Liver (tissue), 9 donors: Measurements from ENCODE around the gene ZBTB8B. TPM values are rescaled to one million over a fixed set of nuclear protein-coding genes. Genes with fewer than 3 reads are reported as not detected.

Experiments
- DNase-seq: peaks from one replicate; pipeline ENCODE4 v3.0.0-alpha.2; 2017; ENCODE audit warnings: low spot score
- H3K27ac ChIP-seq, 2 donors: one replicate each; pipeline ENCODE4 v1.7.0; 2013; ENCODE audit warnings: inconsistent platforms in 2 of 2, low read length in 2 of 2, control low read depth in 1 of 2, low read depth in 1 of 2, mild to moderate bottlenecking in 1 of 2
- H3K27me3 ChIP-seq, 4 donors: one replicate each; pipeline versions ENCODE4 v1.6.1 to v1.7.0; 2013; ENCODE audit warnings: low read length in 3 of 4, inconsistent platforms in 1 of 4, mild to moderate bottlenecking in 1 of 4, moderate library complexity in 1 of 4; ENCODE audit not compliant: control insufficient read depth in 4 of 4, insufficient read depth in 4 of 4
- H3K36me3 ChIP-seq, 4 donors: one replicate each; pipeline versions ENCODE4 v1.6.1 to v1.7.0; 2013; ENCODE audit warnings: low read length in 3 of 4, mild to moderate bottlenecking in 3 of 4, low read depth in 1 of 4, moderate library complexity in 1 of 4; ENCODE audit not compliant: control insufficient read depth in 4 of 4, insufficient read depth in 3 of 4
- H3K4me1 ChIP-seq, 4 donors: one replicate each; pipeline versions ENCODE4 v1.6.1 to v1.7.0; 2013; ENCODE audit warnings: low read length in 3 of 4, mild to moderate bottlenecking in 3 of 4, moderate library complexity in 1 of 4; ENCODE audit not compliant: control insufficient read depth in 4 of 4, insufficient read depth in 4 of 4
- H3K4me3 ChIP-seq, 3 donors: one replicate each; pipeline versions ENCODE4 v1.6.1 to v1.7.0; 2013; ENCODE audit warnings: low read length in 3 of 3, control low read depth in 1 of 3, low read depth in 1 of 3, mild to moderate bottlenecking in 1 of 3
- H3K9ac ChIP-seq, 2 donors: one replicate each; pipeline ENCODE4 v1.7.0; 2013; ENCODE audit warnings: low read length in 2 of 2, mild to moderate bottlenecking in 2 of 2, moderate library complexity in 2 of 2, control low read depth in 1 of 2, low read depth in 1 of 2
- H3K9me3 ChIP-seq, 4 donors: one replicate each; pipeline versions ENCODE4 v1.6.1 to v1.7.0; 2013; ENCODE audit warnings: low read length in 3 of 4; ENCODE audit not compliant: control insufficient read depth in 4 of 4
- ATF3 ChIP-seq: IDR thresholded peaks from 2 replicates; pipeline ENCODE4 v1.6.1; 2016; ENCODE audit warnings: antibody characterized with exemption
- CTCF ChIP-seq: fragments of 150-350 bp; IDR thresholded peaks from 2 replicates; pipeline ENCODE4 v1.5.1; 2017; ENCODE audit warnings: improper control_type of control experiment, low read depth, low read length; ENCODE audit not compliant: missing input control
- EGR1 ChIP-seq, 2 donors: IDR thresholded peaks; 2 replicates each; pipeline ENCODE4 v1.6.1; 2016 to 2018; ENCODE audit warnings: antibody characterized with exemption in 2 of 2, low read depth in 2 of 2
- FOXA1 ChIP-seq: IDR thresholded peaks from 2 replicates; pipeline ENCODE4 v1.6.1; 2016; ENCODE audit warnings: antibody characterized with exemption
- FOXA2 ChIP-seq: IDR thresholded peaks from 2 replicates; pipeline ENCODE4 v1.6.1; 2016; ENCODE audit warnings: antibody characterized with exemption
- GABPA ChIP-seq, 2 donors: IDR thresholded peaks in 1 of 2; conservative IDR thresholded peaks in 1 of 2; 2 replicates each; pipeline ENCODE4 v1.6.1; 2016; ENCODE audit warnings: antibody characterized with exemption in 2 of 2, mild to moderate bottlenecking in 1 of 2, moderate library complexity in 1 of 2
- HNF4A ChIP-seq, 2 donors: conservative IDR thresholded peaks; 2 replicates each; pipeline ENCODE4 v1.6.1; 2016; ENCODE audit warnings: antibody characterized with exemption in 2 of 2, mild to moderate bottlenecking in 2 of 2
- HNF4G ChIP-seq: IDR thresholded peaks from 2 replicates; pipeline ENCODE4 v1.6.1; 2016; ENCODE audit warnings: antibody characterized with exemption
- JUND ChIP-seq, 2 donors: IDR thresholded peaks; 2 replicates each; pipeline ENCODE4 v1.6.1; 2016; ENCODE audit warnings: antibody characterized with exemption in 2 of 2
- MAX ChIP-seq: IDR thresholded peaks from 2 replicates; pipeline ENCODE4 v1.6.1; 2016; ENCODE audit warnings: antibody characterized with exemption
- NR2F2 ChIP-seq: IDR thresholded peaks from 2 replicates; pipeline ENCODE4 v1.6.1; 2016; ENCODE audit warnings: antibody characterized with exemption
- RAD21 ChIP-seq, 2 donors: IDR thresholded peaks; 2 replicates each; pipeline ENCODE4 v1.6.1; 2016; ENCODE audit warnings: antibody characterized with exemption in 2 of 2, mild to moderate bottlenecking in 2 of 2
- RXRA ChIP-seq, 2 donors: IDR thresholded peaks; 2 replicates each; pipeline ENCODE4 v1.6.1; 2017 to 2018; ENCODE audit warnings: antibody characterized with exemption in 2 of 2, mild to moderate bottlenecking in 1 of 2
- TAF1 ChIP-seq: conservative IDR thresholded peaks from 2 replicates; pipeline ENCODE4 v1.6.1; 2016; ENCODE audit warnings: antibody characterized with exemption, mild to moderate bottlenecking
- YY1 ChIP-seq: IDR thresholded peaks from 2 replicates; pipeline ENCODE4 v1.6.1; 2016; ENCODE audit warnings: antibody characterized with exemption, mild to moderate bottlenecking
- WGBS: extraction: QIAGEN DNeasy Blood & Tissue Kit; methylation state at CpG from one replicate; pipeline ENCODE4 v1.1.7; 2013; 5-methylcytosine and 5-hydroxymethylcytosine counted together
- polyA plus RNA-seq, 2 donors: library from polyadenylated mRNA; stranded (reverse) in 1 of 2; unstranded in 1 of 2; fragments of 200-250 nt in 1 of 2; fragments of >200 nt in 1 of 2; fragmentation: Nextera tagmentation in 1 of 2; extraction: Ambion mirVana in 1 of 2; gene quantifications; one replicate each; pipeline versions ENCODE4 v1.2.1 to v1.2.3, GENCODE V29; 2013 to 2015
- total RNA-seq, 2 donors: library from RNA; depleted of rRNA; stranded (reverse); fragments of >200 nt; gene quantifications; one replicate each; pipeline ENCODE4 v1.2.3, GENCODE V29; 2014
- TF ChIP-seq, protein P1 (sequence below): IDR thresholded peaks from 2 replicates; pipeline ENCODE4 v1.6.1; 2016; ENCODE audit warnings: antibody characterized with exemption, mild to moderate bottlenecking
- TF ChIP-seq, protein P2 (sequence below): IDR thresholded peaks from 2 replicates; pipeline ENCODE4 v1.6.1; 2016; ENCODE audit warnings: antibody characterized with exemption
- donor health status: healthy.
- donor health status: healthy.
- donor health status: healthy.
- donor health status: healthy.
- donor health status: healthy.

Gene ZBTB8B
- total and polyA plus RNA-seq, 4 donors: 0.01 to 0.05 TPM; not detected in 2

DNA sequence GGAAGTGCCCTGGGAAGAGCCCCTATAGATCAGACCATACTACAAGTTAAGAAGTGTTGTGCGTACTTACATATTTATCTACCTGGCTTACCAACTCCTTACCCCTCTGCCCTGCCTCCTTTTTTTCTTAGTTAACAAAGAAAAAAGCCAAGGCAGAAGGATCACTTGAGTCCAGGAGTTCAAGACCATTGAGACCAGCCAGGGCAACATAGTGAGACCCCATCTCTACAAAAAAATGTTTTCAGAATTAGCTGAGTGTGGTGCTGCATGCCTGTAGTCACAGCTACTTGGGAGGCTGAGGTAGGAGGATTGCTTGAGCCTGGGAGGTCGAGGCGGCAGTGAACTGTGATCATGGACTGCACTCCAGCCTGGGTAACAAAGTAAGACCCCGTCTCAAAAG is 1.9 kb downstream of the ZBTB8B start (continued):
- TF ChIP-seq, protein P1, sequence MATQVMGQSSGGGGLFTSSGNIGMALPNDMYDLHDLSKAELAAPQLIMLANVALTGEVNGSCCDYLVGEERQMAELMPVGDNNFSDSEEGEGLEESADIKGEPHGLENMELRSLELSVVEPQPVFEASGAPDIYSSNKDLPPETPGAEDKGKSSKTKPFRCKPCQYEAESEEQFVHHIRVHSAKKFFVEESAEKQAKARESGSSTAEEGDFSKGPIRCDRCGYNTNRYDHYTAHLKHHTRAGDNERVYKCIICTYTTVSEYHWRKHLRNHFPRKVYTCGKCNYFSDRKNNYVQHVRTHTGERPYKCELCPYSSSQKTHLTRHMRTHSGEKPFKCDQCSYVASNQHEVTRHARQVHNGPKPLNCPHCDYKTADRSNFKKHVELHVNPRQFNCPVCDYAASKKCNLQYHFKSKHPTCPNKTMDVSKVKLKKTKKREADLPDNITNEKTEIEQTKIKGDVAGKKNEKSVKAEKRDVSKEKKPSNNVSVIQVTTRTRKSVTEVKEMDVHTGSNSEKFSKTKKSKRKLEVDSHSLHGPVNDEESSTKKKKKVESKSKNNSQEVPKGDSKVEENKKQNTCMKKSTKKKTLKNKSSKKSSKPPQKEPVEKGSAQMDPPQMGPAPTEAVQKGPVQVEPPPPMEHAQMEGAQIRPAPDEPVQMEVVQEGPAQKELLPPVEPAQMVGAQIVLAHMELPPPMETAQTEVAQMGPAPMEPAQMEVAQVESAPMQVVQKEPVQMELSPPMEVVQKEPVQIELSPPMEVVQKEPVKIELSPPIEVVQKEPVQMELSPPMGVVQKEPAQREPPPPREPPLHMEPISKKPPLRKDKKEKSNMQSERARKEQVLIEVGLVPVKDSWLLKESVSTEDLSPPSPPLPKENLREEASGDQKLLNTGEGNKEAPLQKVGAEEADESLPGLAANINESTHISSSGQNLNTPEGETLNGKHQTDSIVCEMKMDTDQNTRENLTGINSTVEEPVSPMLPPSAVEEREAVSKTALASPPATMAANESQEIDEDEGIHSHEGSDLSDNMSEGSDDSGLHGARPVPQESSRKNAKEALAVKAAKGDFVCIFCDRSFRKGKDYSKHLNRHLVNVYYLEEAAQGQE: no peak
- TF ChIP-seq GABPA (IDR thresholded peaks at IDR 0.05 in 1 of 2, conservative IDR thresholded peaks at IDR 0.05 in 1 of 2): no peak

- TF ChIP-seq EGR1 (IDR thresholded peaks at IDR 0.05; ENCODE audit: low read depth in 2 of 2): no peak
- no peak for TF ChIP-seq TAF1
- TF ChIP-seq FOXA1: no peak
- TF ChIP-seq RAD21 (IDR thresholded peaks at IDR 0.05): no peak
- no peak for TF ChIP-seq FOXA2
These were observed 3.9 kb downstream of the ZBTB8B start for GRCh38 chr1:32468791-32469190.

GRCh38 chr1:32470431-32470830 is 5.6 kb downstream of the ZBTB8B start:
- no peak for DNase-seq
- H3K4me1 ChIP-seq: peaks cover under 1 to 4% (median 1%) of the 10 kb centered on the region in 4 donors
- TF ChIP-seq GABPA (IDR thresholded peaks at IDR 0.05 in 1 of 2, conservative IDR thresholded peaks at IDR 0.05 in 1 of 2) (no peak), HNF4G (no peak), EGR1 (IDR thresholded peaks at IDR 0.05; ENCODE audit: low read depth in 2 of 2) (no peak), MAX (no peak), RAD21 (IDR thresholded peaks at IDR 0.05) (no peak), CTCF (no peak), YY1 (no peak), TAF1 (no peak), HNF4A (conservative IDR thresholded peaks at IDR 0.05) (no peak), JUND (IDR thresholded peaks at IDR 0.05) (no peak), ATF3 (no peak), RXRA (IDR thresholded peaks at IDR 0.05) (no peak), FOXA1 (no peak), NR2F2 (no peak)
- TF ChIP-seq, protein P2, sequence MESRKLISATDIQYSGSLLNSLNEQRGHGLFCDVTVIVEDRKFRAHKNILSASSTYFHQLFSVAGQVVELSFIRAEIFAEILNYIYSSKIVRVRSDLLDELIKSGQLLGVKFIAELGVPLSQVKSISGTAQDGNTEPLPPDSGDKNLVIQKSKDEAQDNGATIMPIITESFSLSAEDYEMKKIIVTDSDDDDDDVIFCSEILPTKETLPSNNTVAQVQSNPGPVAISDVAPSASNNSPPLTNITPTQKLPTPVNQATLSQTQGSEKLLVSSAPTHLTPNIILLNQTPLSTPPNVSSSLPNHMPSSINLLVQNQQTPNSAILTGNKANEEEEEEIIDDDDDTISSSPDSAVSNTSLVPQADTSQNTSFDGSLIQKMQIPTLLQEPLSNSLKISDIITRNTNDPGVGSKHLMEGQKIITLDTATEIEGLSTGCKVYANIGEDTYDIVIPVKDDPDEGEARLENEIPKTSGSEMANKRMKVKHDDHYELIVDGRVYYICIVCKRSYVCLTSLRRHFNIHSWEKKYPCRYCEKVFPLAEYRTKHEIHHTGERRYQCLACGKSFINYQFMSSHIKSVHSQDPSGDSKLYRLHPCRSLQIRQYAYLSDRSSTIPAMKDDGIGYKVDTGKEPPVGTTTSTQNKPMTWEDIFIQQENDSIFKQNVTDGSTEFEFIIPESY: no peak
- TF ChIP-seq, protein P1: no peak
- H3K27me3 ChIP-seq: peaks cover 0 to 5% (median 2%) of the 10 kb centered on the region in 4 donors
- no peak overlapping the region for H3K4me3 ChIP-seq
- H3K27ac ChIP-seq: no peak overlapping the region
- H3K9me3 ChIP-seq: no peaks in the 10 kb centered on the region
- 92% methylated on average over 11 of the region's 11 CpGs for WGBS
- no peaks in the 10 kb centered on the region for H3K36me3 ChIP-seq
- no peak overlapping the region for H3K9ac ChIP-seq

More at GRCh38 chr1:32468791-32469190, 3.9 kb downstream of the ZBTB8B start:
- no peak overlapping the region for H3K9ac ChIP-seq
- WGBS: 94% methylated on average over 8 of the region's 8 CpGs
- H3K27me3 ChIP-seq: peaks cover 0 to 8% (median 5%) of the 10 kb centered on the region in 4 donors
- H3K4me3 ChIP-seq: no peak overlapping the region
- H3K27ac ChIP-seq: no peak overlapping the region
- no peaks in the 10 kb centered on the region for H3K36me3 ChIP-seq
- peaks cover 5 to 14% (median 11%) of the 10 kb centered on the region in 4 donors for H3K4me1 ChIP-seq
- no peak for DNase-seq
- H3K9me3 ChIP-seq: no peaks in the 10 kb centered on the region
